IPS-NIHi11 (cell line): ENCODE data around the gene PLXNA2.

Source experiments
- DNase-seq: peaks from one replicate; pipeline ENCODE4 v3.0.0; 2012; ENCODE audit warnings: mixed read lengths, low spot score

PLXNA2 gene, protein sequence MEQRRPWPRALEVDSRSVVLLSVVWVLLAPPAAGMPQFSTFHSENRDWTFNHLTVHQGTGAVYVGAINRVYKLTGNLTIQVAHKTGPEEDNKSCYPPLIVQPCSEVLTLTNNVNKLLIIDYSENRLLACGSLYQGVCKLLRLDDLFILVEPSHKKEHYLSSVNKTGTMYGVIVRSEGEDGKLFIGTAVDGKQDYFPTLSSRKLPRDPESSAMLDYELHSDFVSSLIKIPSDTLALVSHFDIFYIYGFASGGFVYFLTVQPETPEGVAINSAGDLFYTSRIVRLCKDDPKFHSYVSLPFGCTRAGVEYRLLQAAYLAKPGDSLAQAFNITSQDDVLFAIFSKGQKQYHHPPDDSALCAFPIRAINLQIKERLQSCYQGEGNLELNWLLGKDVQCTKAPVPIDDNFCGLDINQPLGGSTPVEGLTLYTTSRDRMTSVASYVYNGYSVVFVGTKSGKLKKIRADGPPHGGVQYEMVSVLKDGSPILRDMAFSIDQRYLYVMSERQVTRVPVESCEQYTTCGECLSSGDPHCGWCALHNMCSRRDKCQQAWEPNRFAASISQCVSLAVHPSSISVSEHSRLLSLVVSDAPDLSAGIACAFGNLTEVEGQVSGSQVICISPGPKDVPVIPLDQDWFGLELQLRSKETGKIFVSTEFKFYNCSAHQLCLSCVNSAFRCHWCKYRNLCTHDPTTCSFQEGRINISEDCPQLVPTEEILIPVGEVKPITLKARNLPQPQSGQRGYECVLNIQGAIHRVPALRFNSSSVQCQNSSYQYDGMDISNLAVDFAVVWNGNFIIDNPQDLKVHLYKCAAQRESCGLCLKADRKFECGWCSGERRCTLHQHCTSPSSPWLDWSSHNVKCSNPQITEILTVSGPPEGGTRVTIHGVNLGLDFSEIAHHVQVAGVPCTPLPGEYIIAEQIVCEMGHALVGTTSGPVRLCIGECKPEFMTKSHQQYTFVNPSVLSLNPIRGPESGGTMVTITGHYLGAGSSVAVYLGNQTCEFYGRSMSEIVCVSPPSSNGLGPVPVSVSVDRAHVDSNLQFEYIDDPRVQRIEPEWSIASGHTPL (N-terminal part only)

DNA sequence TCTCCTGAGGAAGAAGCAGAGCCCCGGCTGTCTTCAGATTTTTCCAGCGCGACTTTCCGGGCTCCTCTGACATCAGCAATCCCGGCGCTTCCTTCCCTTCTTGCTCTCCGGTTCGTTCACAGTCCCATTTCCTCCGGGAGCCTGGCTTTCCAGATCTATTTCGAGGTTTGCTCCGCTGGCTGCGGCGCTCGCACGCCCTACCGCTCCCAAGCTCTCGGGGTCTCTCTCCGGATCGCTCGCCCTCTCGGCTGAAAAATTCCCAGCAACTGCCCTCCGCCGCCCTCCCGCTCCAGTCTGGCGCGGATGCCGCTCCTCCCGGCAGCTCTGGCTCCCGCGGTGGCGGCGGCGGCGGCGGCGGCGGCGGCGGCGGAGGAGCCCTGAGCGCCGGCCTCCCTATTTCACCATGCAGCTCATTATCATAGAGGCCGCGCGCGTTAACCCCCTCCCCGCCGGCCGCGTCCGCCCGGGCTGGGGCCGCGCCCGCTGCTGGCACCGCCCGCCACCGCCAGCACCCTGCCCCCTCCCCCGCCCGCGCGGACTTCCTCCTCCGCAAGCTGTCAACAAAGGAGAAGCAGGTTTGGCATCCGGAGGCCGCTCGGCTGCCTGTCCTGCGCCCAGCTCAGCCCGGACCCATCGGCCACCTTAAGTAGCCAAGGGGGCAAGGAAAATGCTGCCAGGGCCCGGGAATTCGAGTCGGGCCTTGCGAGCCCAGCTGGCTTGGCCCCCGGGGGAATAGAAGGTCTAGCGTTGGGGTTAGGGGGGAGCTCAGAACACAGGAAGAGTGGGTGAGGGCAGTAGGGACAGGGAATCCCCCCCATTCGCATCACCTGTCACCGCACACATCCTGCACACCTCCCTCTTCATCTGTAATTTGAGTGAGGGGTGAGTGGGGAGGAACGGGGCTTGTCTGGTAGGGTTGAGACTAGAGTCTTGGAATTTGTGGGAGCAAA lies at the start of gene PLXNA2:
PLXNA2 (minus strand) TSS at position 418 of the 950 bp plus-strand sequence. CDS start 26,462 bp downstream, outside the sequence.
- peak; percentile 83 for DNase-seq

DNA sequence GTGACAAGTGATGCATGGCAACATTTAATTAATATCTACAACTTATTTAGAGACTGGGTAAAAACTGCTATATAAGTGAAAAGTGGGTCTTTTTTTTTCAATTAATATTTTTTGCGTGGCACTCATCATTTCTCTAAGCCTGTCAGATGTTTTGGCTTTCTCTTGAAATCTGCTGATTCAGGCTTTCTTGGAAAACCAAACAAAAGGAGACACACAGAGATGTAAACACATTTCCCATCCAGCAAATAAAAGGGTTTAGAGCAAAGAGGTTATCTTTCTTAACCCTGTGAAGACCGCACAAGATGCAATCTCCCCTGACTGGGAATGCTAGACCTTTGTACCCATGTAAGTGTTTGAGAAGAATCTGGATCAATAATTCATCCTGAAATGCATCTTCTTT lies 48.7 kb upstream of the PLXNA2 start:
- no peak for DNase-seq

DNA sequence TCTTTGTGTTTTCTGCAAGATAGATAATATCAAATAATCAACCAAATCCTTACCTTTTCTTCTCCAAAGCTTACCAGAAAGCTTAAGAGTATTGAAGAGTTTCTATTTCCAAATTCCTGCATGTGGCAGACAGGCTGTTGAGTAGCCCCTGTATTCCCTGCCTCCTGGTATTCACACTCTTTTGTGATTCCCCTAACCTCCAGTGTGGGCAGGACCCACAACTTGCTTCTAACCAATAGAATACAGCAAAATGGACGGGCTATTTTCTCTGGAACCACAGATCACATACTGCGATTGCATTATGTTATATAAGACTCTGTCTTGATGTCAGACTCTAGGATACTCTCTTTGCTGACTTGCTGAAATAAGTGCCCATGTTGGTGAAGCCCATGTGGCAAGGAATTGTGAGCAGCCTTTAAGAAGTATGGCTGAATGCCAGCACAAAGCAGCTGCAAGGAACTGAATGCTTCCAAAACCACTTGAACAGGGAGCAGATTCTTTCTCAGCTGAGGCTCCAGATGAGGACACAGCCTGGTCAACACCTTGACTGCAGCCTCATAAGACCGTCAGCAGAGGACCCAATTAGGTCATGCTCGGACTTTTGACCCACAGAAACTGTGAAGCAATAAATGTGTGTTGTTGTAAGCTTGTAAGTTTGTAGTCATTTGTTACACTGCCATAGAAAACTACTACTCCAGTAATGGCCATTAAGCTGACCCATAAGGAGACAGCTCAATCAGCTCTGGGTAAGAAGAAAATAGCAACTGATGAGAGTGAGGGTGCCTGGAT lies 47.9 kb upstream of the PLXNA2 start:
- DNase-seq = no peak

- no peak for DNase-seq
These were observed 46.9 kb upstream of the PLXNA2 start for GRCh38 chr1:208291129-208291528.

GRCh38 chr1:208289716-208290115 lies 45.5 kb upstream of the PLXNA2 start:
- DNase-seq = no peak

- no peak for DNase-seq
These were observed 44.3 kb upstream of the PLXNA2 start for GRCh38 chr1:208288495-208288894.

DNA sequence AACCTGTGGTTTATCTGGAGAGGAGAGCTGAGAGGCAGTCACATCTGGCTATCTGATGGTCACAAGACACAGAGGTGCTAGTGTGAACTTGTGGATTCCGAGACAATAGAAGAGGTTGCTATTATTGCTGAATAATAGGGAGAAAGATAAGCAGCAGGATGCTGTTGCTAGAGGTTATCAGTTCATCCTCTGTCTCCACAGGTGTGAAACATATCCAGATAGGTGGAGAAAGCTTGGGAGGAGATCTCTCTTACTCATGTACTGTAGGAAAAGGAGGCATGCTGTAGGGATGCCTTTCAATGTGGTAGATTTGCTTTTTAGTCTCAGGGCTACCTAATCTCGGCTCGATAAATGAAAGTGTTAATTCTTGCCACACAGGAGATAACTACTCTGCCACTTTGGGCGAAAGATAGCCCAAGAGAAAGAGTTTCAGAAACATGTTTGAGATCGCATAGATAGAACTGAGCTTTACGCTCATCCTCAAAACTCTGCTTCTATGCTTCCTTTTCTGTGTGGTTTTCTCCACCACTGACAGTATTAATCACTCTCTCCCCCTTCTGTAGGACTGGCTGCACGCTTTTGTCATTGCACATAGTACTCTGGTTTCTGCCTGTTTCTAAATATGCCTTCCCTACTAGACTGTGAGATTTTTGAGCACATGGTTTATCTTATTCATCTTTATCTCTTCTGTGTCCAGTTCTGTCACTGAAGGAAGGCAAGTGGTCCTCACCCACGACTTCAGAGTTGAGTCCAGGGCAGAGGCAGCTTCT lies 36.7 kb upstream of the PLXNA2 start:
- no peak for DNase-seq

- no peak for DNase-seq
These were observed 35.8 kb upstream of the PLXNA2 start for GRCh38 chr1:208279826-208280588.

GRCh38 chr1:208278638-208279037 lies 34.5 kb upstream of the PLXNA2 start:
- no peak for DNase-seq

GRCh38 chr1:208276757-208277435 lies 32.7 kb upstream of the PLXNA2 start:
- DNase-seq = no peak

DNA sequence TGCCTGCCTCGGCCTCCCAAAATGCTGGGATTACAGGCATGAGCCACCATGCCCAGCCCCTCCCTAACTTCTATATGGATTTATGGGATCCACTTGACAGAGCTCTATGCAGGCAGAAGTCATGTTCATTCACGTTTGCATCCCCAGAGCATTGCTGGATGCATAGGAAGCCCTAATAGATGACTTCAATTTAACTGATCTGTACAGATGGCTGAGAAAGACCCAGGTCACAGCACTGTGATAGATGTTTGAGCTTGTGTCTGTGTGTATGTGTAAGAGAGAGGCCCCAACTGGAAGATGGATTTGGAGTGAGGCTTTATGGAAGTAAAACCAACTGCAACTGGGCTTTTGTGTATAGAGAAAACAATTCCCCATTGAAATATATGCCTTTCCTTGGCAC lies 30.9 kb upstream of the PLXNA2 start:
- DNase-seq = no peak

- DNase-seq = no peak
These were observed 29.3 kb upstream of the PLXNA2 start for GRCh38 chr1:208273386-208274017.

DNA sequence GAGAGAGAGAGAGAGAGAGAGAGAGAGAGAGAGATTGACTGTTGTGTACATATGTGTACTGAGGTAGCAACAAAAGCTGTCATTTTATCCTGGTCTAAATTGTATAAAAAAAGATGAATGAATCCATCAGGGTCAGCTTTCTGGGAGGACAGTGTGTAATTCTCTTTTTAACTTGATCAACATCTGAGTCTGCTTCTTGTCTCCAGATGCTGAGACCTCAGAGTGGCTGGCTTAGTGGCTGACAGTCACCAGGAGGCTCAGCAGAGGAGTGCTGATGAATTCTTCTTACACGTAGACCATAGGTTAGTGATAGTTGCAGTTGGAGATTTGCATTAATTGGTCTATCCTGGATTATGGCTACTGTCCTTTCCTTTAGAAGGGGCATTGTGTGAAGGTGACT lies 28.5 kb upstream of the PLXNA2 start:
- DNase-seq = no peak

GRCh38 chr1:208272311-208272710 lies 28.1 kb upstream of the PLXNA2 start:
- no peak for DNase-seq

- DNase-seq = no peak
These were observed 27.1 kb upstream of the PLXNA2 start for GRCh38 chr1:208271236-208271635.

- peak; percentile 29 for DNase-seq
These were observed 26.5 kb upstream of the PLXNA2 start for GRCh38 chr1:208270651-208271141.

- DNase-seq = no peak
These were observed 25.1 kb upstream of the PLXNA2 start for GRCh38 chr1:208269338-208269666.
